Measurements from ENCODE around the gene NAV2. TPM values are rescaled to one million over a fixed set of nuclear protein-coding genes. Genes with fewer than 3 reads are reported as not detected.
"Not testable (repeated sequence)": the region's sequence is repeated elsewhere in the genome, so short reads cannot be mapped to it uniquely, and the experiment has no call there.

NAV2 gene
- total RNA-seq, 1 experiment from 2014 or later: 46.3 TPM

GRCh38 chr11:20081336-20081735 lies 368.7 kb downstream of the NAV2 start:
- H2BK15ac ChIP-seq (ENCODE audit: low read depth, low read length): no peak overlapping the region
- no peak overlapping the region for H3K23ac ChIP-seq (ENCODE audit: insufficient read length, low read depth, low read length)
- Mint-ChIP-seq H3K27ac (peak overlapping the region in 1 of 3 experiments; percentile 63; a peak in 1 of 7 replicates), H3K36me3 (ENCODE audit: insufficient read depth in 1 of 3, low read depth in 3 of 3) (peaks cover 62 to 91% (median 80%) of the 10 kb centered on the region in 3 experiments; a peak in 6 of 7 replicates), H3K4me1 (no peaks in the 10 kb centered on the region), H3K9me3 (no peaks in the 10 kb centered on the region), H3K27me3 (ENCODE audit: low read depth) (no peaks in the 10 kb centered on the region), H3K4me3 (no peak overlapping the region)
- WGBS (ENCODE audit: extremely low coverage, insufficient read length, low lambda C conversion rate): no CpG with 5 or more reads among the region's 4 CpGs
- H3K23me2 ChIP-seq (ENCODE audit: insufficient read length, low read depth, low read length, poor library complexity, severe bottlenecking): no peaks in the 10 kb centered on the region
- no peak for DNase-seq
- no peak overlapping the region for H3K14ac ChIP-seq (ENCODE audit: insufficient read depth, low read length)
- no peak overlapping the region for H3T11ph ChIP-seq (ENCODE audit: low read length)
- no peaks in the 10 kb centered on the region for H3K79me2 ChIP-seq (ENCODE audit: insufficient read depth, low read length)
- no peak overlapping the region for H3K56ac ChIP-seq (ENCODE audit: insufficient read length, low read depth, low read length)
- no peak overlapping the region for H2AFZ ChIP-seq (ENCODE audit: low read length)
- no peak overlapping the region for H3K27ac ChIP-seq (ENCODE audit: insufficient read length, low read depth, low read length)
- no peak overlapping the region for H3K9ac ChIP-seq (ENCODE audit: extremely low read depth, insufficient read length, low read length)
- TF ChIP-seq, protein P1, sequence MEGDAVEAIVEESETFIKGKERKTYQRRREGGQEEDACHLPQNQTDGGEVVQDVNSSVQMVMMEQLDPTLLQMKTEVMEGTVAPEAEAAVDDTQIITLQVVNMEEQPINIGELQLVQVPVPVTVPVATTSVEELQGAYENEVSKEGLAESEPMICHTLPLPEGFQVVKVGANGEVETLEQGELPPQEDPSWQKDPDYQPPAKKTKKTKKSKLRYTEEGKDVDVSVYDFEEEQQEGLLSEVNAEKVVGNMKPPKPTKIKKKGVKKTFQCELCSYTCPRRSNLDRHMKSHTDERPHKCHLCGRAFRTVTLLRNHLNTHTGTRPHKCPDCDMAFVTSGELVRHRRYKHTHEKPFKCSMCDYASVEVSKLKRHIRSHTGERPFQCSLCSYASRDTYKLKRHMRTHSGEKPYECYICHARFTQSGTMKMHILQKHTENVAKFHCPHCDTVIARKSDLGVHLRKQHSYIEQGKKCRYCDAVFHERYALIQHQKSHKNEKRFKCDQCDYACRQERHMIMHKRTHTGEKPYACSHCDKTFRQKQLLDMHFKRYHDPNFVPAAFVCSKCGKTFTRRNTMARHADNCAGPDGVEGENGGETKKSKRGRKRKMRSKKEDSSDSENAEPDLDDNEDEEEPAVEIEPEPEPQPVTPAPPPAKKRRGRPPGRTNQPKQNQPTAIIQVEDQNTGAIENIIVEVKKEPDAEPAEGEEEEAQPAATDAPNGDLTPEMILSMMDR (conservative IDR thresholded peaks at IDR 0.05): no peak
- no peak overlapping the region for H4K5ac ChIP-seq (ENCODE audit: insufficient read length, low read depth, low read length)
- no peak overlapping the region for H2BK5ac ChIP-seq (ENCODE audit: insufficient read length, low read length)
- H2BK120ac ChIP-seq (ENCODE audit: low read depth, low read length, poor library complexity, severe bottlenecking): no peak overlapping the region
- H2BK12ac ChIP-seq (ENCODE audit: insufficient read length, low read depth, low read length): no peak overlapping the region
- no peaks in the 10 kb centered on the region for H3K27me3 ChIP-seq (ENCODE audit: insufficient read depth, low read length)
- no peak overlapping the region for H3K4me2 ChIP-seq (ENCODE audit: insufficient read depth, insufficient read length, low read length)
- no peaks in the 10 kb centered on the region for H3K9me3 ChIP-seq (ENCODE audit: control insufficient read depth, low read depth, low read length)
- H3K18ac ChIP-seq (ENCODE audit: insufficient read length, low read depth, low read length): no peak overlapping the region
- no peak overlapping the region for H4K8ac ChIP-seq (replicated peaks; ENCODE audit: insufficient read length, low read depth, low read length)
- H3K4me1 ChIP-seq (ENCODE audit: insufficient read depth, low read length): no peaks in the 10 kb centered on the region
- no peaks in the 10 kb centered on the region for H4K20me1 ChIP-seq (ENCODE audit: control insufficient read depth, insufficient read depth, insufficient read length)
- no peak overlapping the region for H4K91ac ChIP-seq (ENCODE audit: insufficient read length, low read depth, low read length)
- H3K79me1 ChIP-seq (ENCODE audit: insufficient read depth, low read depth, low read length, poor library complexity, severe bottlenecking): no peaks in the 10 kb centered on the region
- H2AK5ac ChIP-seq (ENCODE audit: insufficient read length, low read length): no peak overlapping the region
- H2BK20ac ChIP-seq (ENCODE audit: low read depth, low read length, poor library complexity, severe bottlenecking): no peak overlapping the region
- no peak overlapping the region for H3K4ac ChIP-seq (ENCODE audit: low read depth, low read length)

GRCh38 chr11:20083877-20084276 lies 371.2 kb downstream of the NAV2 start:
- H3K27ac ChIP-seq (ENCODE audit: insufficient read length, low read depth, low read length); H4K91ac ChIP-seq (ENCODE audit: insufficient read length, low read depth, low read length); H4K20me1 ChIP-seq (ENCODE audit: control insufficient read depth, insufficient read depth, insufficient read length); H3K9me3 ChIP-seq (ENCODE audit: control insufficient read depth, low read depth, low read length); H2BK120ac ChIP-seq (ENCODE audit: low read depth, low read length, poor library complexity, severe bottlenecking); H2AFZ ChIP-seq (ENCODE audit: low read length); H3K4me1 Mint-ChIP-seq; H2BK20ac ChIP-seq (ENCODE audit: low read depth, low read length, poor library complexity, severe bottlenecking); H3K4me3 Mint-ChIP-seq; H3K9ac ChIP-seq (ENCODE audit: extremely low read depth, insufficient read length, low read length); H3K79me2 ChIP-seq (ENCODE audit: insufficient read depth, low read length); H3K4me2 ChIP-seq (ENCODE audit: insufficient read depth, insufficient read length, low read length); DNase-seq; H2BK15ac ChIP-seq (ENCODE audit: low read depth, low read length); H3K4ac ChIP-seq (ENCODE audit: low read depth, low read length); H3K9me3 Mint-ChIP-seq; H3K27me3 Mint-ChIP-seq (ENCODE audit: low read depth); H3K4me1 ChIP-seq (ENCODE audit: insufficient read depth, low read length); H3K27me3 ChIP-seq (ENCODE audit: insufficient read depth, low read length); H3K56ac ChIP-seq (ENCODE audit: insufficient read length, low read depth, low read length); H3K14ac ChIP-seq (ENCODE audit: insufficient read depth, low read length); H4K8ac ChIP-seq (replicated peaks; ENCODE audit: insufficient read length, low read depth, low read length); H3K79me1 ChIP-seq (ENCODE audit: insufficient read depth, low read depth, low read length, poor library complexity, severe bottlenecking); H3K23ac ChIP-seq (ENCODE audit: insufficient read length, low read depth, low read length); H3K23me2 ChIP-seq (ENCODE audit: insufficient read length, low read depth, low read length, poor library complexity, severe bottlenecking); H2AK5ac ChIP-seq (ENCODE audit: insufficient read length, low read length); H3K18ac ChIP-seq (ENCODE audit: insufficient read length, low read depth, low read length); H2BK12ac ChIP-seq (ENCODE audit: insufficient read length, low read depth, low read length); H2BK5ac ChIP-seq (ENCODE audit: insufficient read length, low read length); H3T11ph ChIP-seq (ENCODE audit: low read length); H3K27ac Mint-ChIP-seq; H4K5ac ChIP-seq (ENCODE audit: insufficient read length, low read depth, low read length): not testable (repeated sequence)
- no CpG with 5 or more reads among the region's 3 CpGs for WGBS (ENCODE audit: extremely low coverage, insufficient read length, low lambda C conversion rate)
- H3K36me3 Mint-ChIP-seq (ENCODE audit: insufficient read depth in 1 of 3, low read depth in 3 of 3): peaks cover 66 to 93% (median 91%) of the 10 kb centered on the region in 3 experiments; a peak in 6 of 7 replicates
